GM12873 (cell line): ENCODE data around the gene TRMT44.

Experiments used
- TF ChIP-seq, protein P1 (sequence below): IDR thresholded peaks from 2 replicates; pipeline ENCODE4 v1.5.1; 2012; ENCODE audit warnings: low read depth, mild to moderate bottlenecking, moderate library complexity, low read length, control low read depth; ENCODE audit not compliant: insufficient read depth; ENCODE audit errors: missing control alignments

TRMT44 gene

GRCh38 chr4:8507196-8507570 is 66.6 kb downstream of the TRMT44 start:
- TF ChIP-seq, protein P1, sequence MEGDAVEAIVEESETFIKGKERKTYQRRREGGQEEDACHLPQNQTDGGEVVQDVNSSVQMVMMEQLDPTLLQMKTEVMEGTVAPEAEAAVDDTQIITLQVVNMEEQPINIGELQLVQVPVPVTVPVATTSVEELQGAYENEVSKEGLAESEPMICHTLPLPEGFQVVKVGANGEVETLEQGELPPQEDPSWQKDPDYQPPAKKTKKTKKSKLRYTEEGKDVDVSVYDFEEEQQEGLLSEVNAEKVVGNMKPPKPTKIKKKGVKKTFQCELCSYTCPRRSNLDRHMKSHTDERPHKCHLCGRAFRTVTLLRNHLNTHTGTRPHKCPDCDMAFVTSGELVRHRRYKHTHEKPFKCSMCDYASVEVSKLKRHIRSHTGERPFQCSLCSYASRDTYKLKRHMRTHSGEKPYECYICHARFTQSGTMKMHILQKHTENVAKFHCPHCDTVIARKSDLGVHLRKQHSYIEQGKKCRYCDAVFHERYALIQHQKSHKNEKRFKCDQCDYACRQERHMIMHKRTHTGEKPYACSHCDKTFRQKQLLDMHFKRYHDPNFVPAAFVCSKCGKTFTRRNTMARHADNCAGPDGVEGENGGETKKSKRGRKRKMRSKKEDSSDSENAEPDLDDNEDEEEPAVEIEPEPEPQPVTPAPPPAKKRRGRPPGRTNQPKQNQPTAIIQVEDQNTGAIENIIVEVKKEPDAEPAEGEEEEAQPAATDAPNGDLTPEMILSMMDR: no peak

- TF ChIP-seq, protein P1: no peak
Measured at GRCh38 chr4:8507624-8508023, 67.0 kb downstream of the TRMT44 start.

DNA sequence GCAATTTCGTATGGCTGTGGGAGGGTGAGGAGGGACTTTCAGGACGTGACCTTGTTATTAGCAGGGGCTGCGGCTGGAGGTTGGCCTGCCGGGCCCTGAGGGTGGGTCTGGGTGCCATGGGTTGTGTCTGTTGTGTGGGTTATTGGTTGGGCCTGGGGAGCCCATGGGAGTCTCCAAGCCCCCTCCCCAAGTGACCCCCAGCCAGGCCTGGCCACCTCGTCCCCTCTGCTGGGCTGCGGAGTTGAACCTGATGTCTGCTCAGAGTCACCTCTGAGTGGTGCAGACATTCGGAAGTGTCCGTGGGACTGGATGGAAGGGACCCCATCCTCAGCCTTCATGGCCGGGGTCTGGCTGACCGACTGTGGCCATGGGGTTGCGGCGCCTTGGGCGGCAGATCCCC is 67.7 kb downstream of the TRMT44 start:
- TF ChIP-seq, protein P1: no peak

GRCh38 chr4:8508740-8509139 is 68.2 kb downstream of the TRMT44 start:
- TF ChIP-seq, protein P1: no peak

GRCh38 chr4:8509311-8509950 is 68.9 kb downstream of the TRMT44 start:
- TF ChIP-seq, protein P1: no peak

DNA sequence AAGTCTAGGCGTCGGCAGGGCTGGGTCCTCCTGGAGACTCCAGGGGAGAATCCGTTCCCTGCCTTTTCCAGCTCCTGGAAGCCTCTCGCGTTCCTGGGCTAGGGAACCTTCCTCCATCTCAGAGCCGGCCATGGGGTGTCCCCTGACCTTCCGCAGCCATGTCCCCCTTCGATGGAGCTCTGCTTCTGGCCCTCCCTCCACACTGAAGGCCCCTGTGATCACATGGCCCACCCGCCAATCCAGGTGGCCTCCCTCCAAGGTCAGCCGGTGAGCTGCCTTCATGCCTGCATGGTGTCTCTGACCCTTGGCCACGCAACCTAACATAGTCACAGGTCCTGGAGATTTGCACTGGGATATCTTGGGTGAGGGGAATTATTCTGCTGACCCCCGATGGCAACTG is 69.6 kb downstream of the TRMT44 start:
- TF ChIP-seq, protein P1: no peak

DNA sequence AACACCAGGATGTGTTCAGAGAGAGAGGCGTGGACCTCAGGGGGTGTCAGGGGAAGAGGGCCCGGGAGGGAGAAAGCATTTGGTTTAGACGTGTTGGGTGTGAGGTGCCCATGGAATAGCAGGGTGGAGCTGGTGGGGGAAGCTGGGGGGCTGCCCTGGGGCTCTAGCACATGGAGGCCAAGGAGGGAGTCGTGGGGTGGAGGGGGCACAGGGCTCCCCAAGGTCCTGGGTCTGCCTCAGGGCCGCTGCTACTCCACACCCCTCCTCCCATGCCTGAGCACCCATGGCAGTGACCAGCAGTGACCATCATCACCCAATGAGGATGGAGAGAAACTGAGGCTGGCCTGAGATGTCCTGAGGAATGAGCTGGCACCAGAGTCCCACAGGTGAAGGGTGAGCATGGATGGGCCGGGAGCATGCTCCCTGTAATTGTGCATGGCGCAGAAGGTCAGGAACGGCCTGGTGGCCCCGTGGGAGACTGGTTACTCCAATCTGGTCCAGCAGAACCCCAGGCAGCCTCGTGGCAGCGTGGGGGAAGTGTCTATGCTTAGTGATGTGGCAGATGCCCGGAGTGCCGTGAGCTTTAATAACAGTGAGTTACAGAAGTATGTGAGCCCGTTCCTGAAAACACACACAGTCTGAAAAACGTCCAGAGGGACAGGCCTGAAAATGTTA is 70.2 kb downstream of the TRMT44 start:
- TF ChIP-seq, protein P1: no peak
